GM21619 (cell line): ENCODE data around the gene FAN1.

Source experiments
- ATAC-seq: cut with Tn5 transposase; IDR thresholded peaks from one replicate; pipeline ENCODE4 v1.9.1; 2021; ENCODE audit not compliant: unreplicated experiment

FAN1 gene

DNA sequence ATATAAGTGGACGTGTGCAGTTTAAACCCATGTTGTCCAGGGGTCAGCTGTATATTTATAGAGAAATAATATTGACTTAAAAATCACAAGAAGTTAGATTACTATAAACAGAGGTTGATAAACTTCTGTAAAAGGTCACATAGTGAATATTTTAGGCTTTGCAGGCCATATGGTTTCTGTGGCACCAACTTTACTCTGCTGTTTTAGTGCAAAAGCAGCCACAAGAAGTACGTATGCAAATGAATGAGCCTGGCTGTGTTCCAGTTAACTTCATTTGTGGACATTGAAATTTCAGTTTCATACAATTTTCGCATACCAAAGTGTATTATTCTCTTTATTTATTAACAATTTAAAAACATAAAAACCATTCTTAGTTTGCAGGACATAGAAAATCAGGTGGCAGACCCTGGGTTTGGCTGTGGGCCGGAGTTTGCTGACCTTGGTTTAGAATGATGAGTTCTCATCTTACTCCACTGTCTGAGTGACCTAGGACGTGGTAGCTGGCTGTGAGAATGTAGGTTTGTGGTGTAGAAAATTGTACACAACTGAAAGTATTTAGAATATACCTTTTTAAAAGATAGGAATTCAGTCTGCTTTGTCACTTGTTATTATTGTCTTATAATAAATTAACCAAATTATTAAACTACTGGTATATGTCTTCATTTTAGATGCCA lies 16.3 kb downstream of the FAN1 start:
- no peak for ATAC-seq

DNA sequence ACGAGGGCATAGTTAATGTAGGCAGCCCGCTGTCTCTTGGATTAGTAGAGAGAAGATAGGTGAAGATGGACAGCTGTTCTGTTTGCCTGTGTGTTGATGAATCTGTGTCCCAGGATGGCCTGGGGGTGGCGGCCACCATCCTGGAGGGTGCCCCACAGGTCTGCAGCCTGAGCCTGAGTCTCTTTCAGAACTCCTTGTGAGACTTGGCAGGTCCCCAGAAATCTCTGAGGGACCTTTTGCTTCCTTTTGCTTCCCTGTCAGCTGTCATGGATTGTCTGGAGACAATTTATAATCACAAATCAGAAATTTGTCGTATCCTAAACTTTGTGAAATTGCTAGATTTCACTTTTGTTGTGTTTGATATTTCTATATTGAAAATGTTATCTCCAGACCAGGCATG lies 17.4 kb downstream of the FAN1 start:
- no peak for ATAC-seq

DNA sequence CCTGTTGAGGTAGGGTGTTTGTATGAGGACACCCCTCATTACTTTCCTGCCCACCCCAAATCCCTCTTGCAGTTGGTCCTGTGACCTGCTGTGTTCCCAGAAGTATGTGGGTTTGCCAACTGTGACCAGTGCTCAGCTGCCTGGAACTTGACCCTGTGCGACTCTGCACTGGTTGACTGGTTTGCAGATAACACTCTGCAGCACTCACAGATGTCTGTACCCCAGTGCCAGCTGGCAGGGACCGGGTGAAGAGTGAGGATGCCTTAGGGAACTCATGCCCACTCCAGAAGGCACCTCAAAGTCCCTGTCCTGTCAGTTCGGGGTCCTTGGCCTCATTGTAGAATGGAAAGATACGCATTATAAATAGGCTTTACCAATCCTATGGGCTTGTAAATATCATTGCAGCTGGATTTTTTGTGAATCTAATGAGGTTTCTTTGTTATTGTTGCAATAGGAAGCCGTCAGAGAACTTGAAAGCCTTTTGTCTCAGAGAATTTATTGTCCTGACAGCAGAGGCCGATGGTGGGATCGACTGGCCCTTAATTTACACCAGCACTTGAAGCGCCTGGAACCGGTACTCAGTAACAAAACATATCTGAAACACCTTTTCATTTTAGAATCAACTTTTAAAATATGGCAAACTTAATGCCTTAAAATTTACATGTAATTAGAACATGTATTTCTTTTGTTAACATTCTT lies 18.2 kb downstream of the FAN1 start:
- no peak for ATAC-seq

DNA sequence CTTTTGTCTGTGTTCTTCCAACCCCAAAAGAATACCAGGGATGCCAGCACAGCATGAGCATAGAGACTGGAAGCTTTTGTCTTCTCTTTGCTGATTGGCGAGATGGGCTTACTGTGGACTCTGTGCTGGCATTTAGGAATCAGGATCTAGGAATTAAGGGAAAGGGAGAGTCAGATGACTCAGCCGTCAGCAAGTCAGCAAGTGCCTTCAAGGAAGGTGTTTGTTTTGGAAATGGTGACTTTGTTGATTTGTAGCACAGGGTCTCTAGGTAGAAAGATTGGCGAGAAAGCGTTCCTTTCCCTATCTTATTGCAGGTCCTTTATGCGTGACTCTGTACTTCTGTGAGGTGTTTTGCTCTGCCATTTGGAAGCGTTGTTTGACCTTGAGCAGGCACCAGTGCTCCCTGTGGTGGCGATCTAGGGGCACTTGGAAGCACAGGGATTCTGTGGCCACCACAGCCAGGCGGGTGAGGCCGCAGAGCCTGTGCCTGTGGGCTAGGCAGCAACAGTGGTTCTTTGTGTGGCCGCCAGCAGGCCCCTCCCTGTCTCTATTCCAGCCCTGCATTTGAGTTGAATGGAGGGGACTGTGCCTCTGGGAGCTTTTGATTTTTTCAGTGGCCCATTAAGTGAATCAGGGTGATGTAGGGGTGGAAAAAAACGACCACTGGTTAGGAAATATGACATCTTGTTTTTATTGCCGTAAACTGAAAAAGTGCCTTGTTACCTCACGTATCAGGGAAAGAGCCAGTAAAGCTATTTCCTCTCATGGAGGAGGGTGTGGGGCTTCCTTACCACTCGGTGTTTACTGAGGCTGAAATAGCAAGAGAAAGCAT lies 19.0 kb downstream of the FAN1 start:
- ATAC-seq: no peak

DNA sequence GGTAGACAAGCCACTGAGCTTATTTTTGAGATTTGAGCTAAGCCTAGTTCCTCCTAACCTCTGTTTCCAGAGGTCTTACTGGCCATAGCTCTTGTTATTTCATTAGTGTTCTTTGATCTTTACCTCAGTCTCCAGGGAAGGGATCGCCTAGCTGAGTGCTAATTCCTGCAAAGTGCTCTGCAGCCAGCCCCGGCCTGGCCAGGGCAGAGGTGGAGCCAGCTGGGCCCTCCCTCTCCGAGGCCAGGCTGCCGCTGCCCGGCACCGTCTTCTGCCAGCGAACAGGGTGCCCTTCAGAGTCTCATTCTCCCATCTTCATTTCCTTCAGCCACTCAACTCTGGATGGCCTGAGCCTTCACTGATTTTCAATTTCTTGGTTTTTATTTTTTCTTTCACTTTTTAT lies 19.7 kb downstream of the FAN1 start:
- ATAC-seq: no peak

DNA sequence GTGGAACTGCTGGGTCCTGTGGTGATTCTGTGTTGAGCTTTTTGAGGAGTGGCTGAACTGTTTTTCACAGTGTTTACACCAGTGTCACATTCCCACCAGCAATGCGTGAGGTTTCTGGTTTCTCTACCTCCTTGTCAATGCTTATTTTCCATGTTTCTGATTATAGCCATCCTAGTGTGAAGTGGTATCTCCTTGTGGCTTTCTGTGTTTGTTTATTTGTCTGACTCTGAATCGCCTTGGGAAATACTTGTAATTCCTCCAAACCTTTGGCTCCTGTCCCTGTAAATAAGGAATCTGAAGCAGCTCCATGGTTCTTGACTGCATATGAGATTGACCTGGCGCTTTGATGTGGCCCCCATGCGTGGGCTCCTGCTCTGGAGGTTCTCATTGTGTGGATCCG lies 20.6 kb downstream of the FAN1 start:
- ATAC-seq: no peak

DNA sequence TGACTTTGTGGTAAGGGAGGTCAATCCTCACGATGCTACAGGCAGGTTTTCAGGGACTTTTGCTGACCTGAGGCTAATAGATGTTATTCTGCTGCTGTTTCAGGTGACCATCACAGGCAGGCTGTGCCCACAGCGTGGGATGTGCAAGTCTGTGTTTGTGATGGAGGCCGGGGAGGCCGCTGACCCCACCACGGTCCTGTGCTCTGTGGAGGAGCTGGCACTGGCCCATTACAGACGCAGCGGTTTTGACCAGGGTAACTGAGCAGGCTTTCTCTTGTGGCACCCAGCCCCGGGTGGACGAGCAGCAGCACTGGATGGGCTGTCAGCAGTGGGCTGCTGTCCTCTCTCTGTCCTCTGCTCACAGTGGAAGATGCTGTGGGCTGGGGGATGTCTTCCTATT lies 22.0 kb downstream of the FAN1 start:
- ATAC-seq: no peak

DNA sequence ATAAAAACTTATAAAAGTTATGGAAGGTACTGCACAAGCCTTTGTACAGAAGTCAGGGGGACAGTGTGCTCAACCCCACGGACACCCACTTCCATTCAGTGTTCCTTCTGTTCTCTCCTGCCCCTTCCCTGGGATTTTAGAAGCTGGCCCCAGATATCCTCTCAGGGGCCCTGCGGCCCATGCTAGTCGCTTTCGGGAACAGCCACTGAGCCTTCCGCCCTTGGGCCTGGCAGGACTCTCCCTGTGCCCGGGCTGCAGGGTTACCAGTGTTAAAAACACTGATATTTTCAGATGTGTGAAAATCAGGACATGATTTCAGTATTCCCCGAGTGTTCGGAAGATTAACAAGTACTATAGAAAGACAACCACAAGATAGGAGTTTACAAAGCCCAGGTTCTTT lies 22.4 kb downstream of the FAN1 start:
- no peak for ATAC-seq

DNA sequence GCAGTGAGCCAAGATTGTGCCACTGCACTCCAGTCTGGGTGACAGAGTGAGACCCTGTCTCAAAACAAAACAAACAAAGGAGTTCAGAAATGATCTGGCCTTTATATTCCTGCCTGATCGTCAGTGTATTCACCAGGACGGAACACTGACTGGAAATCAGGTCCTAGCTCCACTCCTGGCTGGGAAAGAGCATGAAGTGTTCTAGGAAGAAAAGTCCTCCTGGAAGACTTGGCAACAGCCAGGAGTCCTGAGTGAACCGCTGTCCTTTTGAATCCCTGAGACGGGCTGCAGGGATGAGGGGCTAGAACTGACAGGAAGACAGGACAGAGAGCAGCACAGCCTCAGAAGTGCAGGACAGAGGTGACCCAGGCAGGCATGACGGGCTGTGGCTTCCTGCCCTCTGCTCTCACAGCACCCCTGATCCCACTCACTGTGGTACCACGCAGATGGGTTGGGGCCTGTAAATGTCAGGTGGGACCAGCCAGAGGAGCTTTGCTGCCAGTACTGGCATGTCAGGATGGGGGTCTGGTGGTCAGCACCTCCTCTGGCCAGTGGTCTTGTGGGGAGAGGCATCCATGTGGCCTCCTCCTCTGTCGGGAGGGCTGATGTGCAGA lies 23.5 kb downstream of the FAN1 start:
- ATAC-seq: no peak

DNA sequence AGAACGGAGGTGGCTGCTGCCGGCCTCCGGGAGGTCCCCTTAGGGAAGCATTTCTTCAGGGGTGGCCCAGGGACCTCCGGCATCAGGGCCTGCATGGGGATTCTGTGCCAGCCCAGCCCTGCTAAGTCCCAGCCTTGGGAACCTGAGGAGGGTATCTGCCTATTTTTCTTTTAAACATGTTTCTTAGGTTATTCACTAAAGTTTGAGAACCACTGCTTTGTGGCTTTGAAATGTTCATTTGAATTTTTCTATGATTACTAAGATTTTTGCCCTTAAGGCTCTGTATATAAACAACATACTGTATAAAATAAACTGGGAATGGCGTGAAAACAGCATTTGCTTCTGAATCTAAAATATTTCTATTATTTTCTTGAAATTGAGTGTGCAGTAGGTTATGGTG lies 24.4 kb downstream of the FAN1 start:
- ATAC-seq: no peak

DNA sequence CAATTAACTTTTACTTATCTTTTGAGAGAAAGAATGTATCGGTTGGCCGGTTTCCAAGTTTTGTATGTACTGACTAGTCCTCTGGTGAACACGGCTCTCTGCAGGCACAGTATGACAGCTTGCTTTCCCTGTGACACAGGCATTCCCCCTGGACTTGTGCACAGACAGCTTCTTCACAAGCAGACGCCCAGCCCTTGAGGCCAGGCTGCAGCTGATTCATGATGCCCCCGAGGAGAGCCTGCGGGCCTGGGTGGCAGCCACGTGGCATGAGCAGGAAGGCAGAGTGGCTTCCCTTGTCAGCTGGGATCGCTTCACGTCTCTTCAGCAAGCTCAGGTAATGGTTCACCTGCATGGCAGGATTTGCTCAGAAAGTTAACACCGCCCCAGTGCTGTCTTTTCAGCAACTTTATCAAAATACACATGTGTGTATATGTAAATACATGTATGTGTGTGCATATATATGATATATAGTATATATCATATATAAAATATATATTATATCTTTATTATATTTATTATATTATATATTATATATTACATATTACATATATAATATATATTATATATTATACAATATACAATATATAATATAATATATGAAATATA lies 25.5 kb downstream of the FAN1 start:
- ATAC-seq: no peak

DNA sequence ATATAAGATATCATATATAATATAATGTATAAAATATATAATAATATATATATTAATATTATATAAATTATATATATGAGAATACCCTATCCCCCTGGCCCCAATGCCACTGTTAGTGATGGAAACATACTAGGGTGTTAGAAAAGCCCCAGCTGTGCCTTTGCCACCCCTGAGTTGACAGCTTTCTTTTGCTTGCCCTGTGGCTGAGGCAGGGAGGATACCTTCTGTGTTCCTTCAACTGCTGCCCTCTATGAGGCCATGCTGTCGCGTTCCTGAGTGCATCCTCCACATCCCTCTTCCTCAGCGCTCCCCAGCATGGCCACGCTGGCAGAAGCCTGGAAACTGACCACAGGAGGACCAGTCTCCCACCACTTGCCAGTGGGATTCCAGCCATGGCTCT lies 26.3 kb downstream of the FAN1 start:
- no peak for ATAC-seq

DNA sequence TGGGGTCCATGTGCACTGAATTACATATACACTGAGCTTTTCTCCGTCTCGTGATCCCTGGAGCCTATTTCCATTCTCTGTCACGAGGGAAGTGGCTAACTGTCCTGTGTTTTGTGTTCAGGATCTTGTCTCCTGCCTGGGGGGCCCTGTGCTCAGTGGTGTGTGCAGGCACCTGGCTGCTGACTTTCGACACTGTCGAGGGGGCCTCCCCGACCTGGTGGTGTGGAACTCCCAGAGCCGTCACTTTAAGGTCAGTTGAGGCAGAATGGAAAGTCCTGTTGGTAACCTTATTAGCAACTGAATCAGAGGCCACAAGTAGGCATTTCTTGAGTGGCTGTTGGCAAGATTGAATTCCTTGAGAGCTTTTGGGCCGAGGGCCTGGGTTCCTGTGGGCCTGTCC lies 26.7 kb downstream of the FAN1 start:
- no peak for ATAC-seq

DNA sequence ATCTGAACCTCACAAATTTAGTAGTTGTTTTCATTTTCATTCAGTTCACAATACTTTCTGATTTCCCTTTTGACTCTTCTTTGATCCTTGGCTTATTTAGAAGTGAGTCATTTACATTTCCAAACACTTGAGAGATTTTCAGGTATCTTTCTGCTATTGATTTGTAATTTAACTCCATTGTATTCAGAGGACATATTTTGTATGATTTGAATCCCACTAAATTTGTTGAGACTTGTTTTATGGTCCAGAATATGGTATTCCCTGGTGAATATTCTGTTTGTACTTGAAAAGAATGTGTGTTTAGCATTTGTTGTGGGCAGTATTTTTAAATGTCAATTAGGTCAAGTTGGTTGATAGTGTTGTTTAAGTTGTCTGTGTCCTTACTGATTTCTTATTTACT lies 29.6 kb downstream of the FAN1 start:
- ATAC-seq: no peak

DNA sequence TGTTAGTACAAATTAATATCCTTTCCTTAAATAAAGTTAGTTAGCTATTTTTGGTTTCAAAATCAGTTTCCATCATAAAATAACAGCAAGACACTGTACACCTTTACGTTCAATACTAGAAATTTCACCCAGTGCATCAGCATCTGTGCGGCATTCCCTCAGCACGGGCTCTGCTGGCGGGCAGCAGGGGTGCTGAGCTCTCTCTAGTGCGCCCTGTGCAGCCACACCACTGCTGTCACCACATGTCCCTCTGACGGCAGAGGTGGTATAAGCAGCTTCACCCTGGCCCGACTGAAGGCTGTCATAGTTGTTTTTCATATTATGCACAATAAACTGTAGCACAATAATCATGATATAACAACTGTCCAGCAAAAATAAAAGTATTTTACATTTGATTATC lies 35.4 kb downstream of the FAN1 start:
- ATAC-seq: no peak

DNA sequence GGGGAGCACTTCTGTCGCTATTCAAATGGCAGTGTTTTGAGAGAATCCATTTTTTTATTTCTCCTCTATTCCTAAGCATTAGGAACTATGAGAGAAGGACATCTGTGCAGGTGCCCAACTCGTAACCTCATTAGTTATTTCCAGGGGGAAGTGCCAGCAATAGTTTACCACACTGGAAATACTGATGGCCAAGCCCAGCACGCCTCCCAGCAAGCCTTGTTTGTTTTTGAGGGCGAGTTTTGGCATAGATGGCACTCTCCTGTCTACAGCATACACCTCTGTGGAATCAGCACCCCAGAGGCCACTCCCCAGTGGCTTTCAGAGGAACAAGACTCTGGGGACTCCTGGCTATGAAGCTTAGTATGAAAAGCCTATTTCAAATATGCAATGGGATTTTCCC lies 36.6 kb downstream of the FAN1 start:
- ATAC-seq: no peak

DNA sequence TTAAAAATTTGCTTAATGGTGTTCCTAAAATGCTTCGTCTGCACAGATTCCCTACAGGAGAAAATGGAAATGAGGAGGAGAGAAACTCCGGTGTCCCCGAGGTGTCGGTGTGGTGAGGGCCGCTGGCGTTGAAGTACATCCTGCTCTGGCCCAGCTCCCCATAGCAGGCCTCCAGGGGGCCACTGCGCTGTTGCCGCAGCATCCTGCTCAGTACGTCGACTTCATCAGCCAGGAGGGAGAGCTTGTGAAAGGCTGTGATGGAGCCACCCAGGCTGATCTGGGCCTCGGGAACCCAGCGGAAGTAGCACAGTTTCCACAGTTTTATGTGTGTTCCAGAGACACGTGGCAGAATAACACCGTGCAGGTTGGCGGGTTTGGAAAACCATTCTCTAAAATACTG lies 37.8 kb downstream of the FAN1 start:
- no peak for ATAC-seq

DNA sequence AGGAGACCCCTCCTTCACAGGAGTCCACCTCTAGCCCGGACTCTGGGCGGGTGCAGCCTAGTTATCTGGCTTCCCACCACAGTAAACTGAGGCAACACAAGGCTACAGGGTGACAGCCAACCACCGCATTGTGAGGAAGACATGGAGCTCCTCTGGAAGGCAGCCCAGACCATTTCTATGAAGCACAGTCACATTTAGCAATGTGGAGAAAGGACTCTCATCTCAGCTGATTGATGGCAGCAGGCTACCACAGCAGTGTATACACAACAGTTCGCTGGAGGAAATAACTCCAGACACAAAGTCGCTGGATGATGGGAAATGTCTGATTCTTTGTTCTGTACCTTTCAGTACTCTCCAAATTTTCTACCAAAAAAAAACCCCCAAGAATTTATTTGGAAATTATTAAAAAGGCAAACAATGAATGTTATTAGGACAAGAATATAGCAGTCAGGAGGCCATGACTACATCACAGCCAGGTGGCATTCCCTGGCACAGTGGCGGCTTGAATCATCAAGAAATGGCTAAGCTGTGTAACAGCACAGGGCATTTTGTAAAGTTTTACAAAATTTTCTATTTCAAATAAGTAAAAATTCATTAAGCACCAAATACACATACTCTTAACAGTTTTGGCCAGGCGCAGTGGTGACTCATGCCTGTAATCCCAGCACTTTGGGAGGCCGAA lies 40.1 kb downstream of the FAN1 start:
- no peak for ATAC-seq

DNA sequence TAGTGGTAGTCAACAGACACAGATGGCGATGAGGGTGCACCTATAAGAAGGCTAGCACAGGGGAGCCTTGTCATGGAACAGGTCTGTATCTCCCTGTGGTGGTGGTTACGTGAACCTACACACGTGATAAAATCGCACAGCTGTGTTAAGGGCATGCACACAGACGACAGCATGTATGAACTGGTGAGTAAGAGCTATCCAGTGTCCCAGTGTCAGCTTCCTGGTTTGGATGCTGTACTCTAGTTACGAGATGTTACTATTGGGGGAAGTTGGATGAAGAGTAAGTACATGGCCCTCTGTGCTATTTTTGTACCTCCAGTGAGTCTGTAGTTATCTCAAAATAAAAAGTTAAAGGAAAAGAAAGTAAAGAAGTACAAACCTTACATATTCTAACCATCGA lies 49.5 kb downstream of the FAN1 start:
- no peak for ATAC-seq

DNA sequence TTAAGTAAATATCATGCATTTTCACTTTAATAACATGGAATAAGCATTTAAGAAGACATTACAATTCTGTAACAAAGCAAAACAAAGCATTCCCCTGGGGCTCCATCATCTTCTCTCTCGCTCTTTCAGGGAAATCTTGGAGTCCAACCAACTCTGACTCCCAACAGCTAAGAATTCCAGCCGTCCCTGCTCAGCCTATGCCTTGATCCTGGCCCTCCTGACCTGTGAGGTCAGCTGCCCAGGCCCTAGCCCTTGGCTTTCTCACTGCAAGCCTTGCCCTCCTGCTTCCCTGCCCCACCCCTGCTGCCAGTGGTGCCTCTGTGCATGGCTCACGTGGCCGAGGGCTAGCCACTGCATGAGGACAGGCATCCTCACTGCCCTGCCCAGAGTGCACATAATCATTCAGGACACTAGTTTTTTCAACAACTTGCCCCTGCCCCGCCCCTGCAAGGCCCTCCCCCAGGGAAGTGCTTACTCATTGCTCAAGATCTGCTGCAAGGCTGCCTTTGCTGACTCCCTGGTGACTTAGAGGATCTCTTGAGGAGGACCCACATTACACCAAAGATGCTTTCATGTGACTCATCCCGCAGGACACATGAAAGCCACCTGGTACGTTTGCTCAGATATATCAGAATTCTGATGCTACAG lies 50.1 kb downstream of the FAN1 start:
- ATAC-seq: no peak
